Measurements from ENCODE around the gene ST3GAL5. TPM values are rescaled to one million over a fixed set of nuclear protein-coding genes. Genes with fewer than 3 reads are reported as not detected.

Gene ST3GAL5
- total and polyA plus RNA-seq, 4 donors, result 83.2 to 120 (median 108) TPM

- H3K4me1 ChIP-seq (ENCODE audit: control insufficient read depth, insufficient read depth, low read length), result peaks cover 8% of the 10 kb centered on the region
- H3K9me3 ChIP-seq (ENCODE audit: control insufficient read depth, insufficient read depth, low read length), result no peaks in the 10 kb centered on the region
- WGBS (ENCODE audit: insufficient coverage), result 90% methylated on average over 2 of the region's 10 CpGs
- H3K27me3 ChIP-seq (ENCODE audit: control insufficient read depth, insufficient read depth, low read length), result no peaks in the 10 kb centered on the region
- no peaks in the 10 kb centered on the region for H3K36me3 ChIP-seq (ENCODE audit: control insufficient read depth, insufficient read depth, low read length)
- H3K27ac ChIP-seq (ENCODE audit: low read depth, low read length), result no peak overlapping the region
- H3K4me3 ChIP-seq (ENCODE audit: low read depth, low read length), result no peak overlapping the region
- no peak for DNase-seq (ENCODE audit: low read depth in 4 of 6, low spot score in 6 of 6)
These were observed 84.9 kb downstream of the ST3GAL5 start for GRCh38 chr2:85803704-85804425.

DNA sequence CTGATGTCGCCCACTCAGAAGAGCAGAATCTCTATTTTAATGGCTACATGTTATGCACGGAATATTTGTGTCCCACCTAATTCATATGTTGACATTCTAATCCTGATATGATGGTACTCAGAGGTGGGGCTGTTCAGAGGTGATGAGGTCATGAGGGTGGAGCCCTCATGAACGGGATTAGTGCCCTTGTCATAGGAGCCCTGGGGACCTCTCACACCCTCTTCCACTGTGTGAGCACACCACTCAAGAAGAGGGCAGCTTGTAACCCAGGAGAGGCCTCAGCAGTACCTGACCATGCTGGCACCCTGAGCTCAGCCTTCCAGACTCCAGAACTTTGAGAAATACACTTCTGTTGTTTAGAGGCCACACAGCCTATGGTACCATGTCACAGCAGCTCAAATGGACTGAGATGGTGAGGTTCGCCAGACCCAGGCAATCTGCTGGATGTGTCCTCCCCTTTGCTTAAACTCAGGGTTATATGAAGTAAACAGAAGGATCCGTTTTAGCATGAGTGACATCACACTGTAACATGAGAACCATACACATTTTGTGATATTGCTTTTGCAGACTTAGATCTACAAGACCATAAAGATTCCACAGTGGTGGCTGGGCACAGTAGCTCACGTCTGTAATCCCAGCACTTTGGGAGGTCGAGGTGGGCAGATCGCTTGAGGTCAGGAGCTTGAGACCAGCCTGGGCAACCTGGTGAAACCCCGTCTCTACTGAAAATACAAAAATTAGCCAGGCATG is 86.3 kb downstream of the ST3GAL5 start:
- Histone ChIP-seq H3K27ac (ENCODE audit: low read depth, low read length) (no peak overlapping the region), H3K36me3 (ENCODE audit: control insufficient read depth, insufficient read depth, low read length) (no peaks in the 10 kb centered on the region), H3K27me3 (ENCODE audit: control insufficient read depth, insufficient read depth, low read length) (no peaks in the 10 kb centered on the region), H3K4me3 (ENCODE audit: low read depth, low read length) (no peak overlapping the region), H3K4me1 (ENCODE audit: control insufficient read depth, insufficient read depth, low read length) (peaks cover 15% of the 10 kb centered on the region), H3K9me3 (ENCODE audit: control insufficient read depth, insufficient read depth, low read length) (no peaks in the 10 kb centered on the region)
- no peak for DNase-seq (ENCODE audit: low read depth in 4 of 6, low spot score in 6 of 6)
- WGBS (ENCODE audit: insufficient coverage), result 97% methylated on average over 5 of the region's 9 CpGs

- Histone ChIP-seq H3K9me3 (ENCODE audit: control insufficient read depth, insufficient read depth, low read length) (no peaks in the 10 kb centered on the region), H3K4me1 (ENCODE audit: control insufficient read depth, insufficient read depth, low read length) (peaks cover 22% of the 10 kb centered on the region), H3K4me3 (ENCODE audit: low read depth, low read length) (no peak overlapping the region), H3K27ac (ENCODE audit: low read depth, low read length) (no peak overlapping the region), H3K36me3 (ENCODE audit: control insufficient read depth, insufficient read depth, low read length) (no peaks in the 10 kb centered on the region), H3K27me3 (ENCODE audit: control insufficient read depth, insufficient read depth, low read length) (no peaks in the 10 kb centered on the region)
- DNase-seq (ENCODE audit: low read depth in 4 of 6, low spot score in 6 of 6), result no peak
- WGBS (ENCODE audit: insufficient coverage), result 100% methylated on average over 3 of the region's 5 CpGs
These were observed 86.9 kb downstream of the ST3GAL5 start for GRCh38 chr2:85801871-85802270.

- Histone ChIP-seq H3K27ac (ENCODE audit: low read depth, low read length) (no peak overlapping the region), H3K27me3 (ENCODE audit: control insufficient read depth, insufficient read depth, low read length) (no peaks in the 10 kb centered on the region), H3K36me3 (ENCODE audit: control insufficient read depth, insufficient read depth, low read length) (no peaks in the 10 kb centered on the region), H3K4me3 (ENCODE audit: low read depth, low read length) (no peak overlapping the region), H3K9me3 (ENCODE audit: control insufficient read depth, insufficient read depth, low read length) (no peaks in the 10 kb centered on the region), H3K4me1 (ENCODE audit: control insufficient read depth, insufficient read depth, low read length) (peaks cover 35% of the 10 kb centered on the region)
- DNase-seq (ENCODE audit: low read depth in 4 of 6, low spot score in 6 of 6), result no peak
- 100% methylated on average over 1 of the region's 3 CpGs for WGBS (ENCODE audit: insufficient coverage)
These were observed 88.2 kb downstream of the ST3GAL5 start for GRCh38 chr2:85800586-85800985.

- 59% methylated on average over 9 of the region's 11 CpGs for WGBS (ENCODE audit: insufficient coverage)
- no peaks in the 10 kb centered on the region for H3K9me3 ChIP-seq (ENCODE audit: control insufficient read depth, insufficient read depth, low read length)
- H3K36me3 ChIP-seq (ENCODE audit: control insufficient read depth, insufficient read depth, low read length), result no peaks in the 10 kb centered on the region
- DNase-seq (ENCODE audit: low read depth in 4 of 6, low spot score in 6 of 6), result no peak
- H3K27me3 ChIP-seq (ENCODE audit: control insufficient read depth, insufficient read depth, low read length), result no peaks in the 10 kb centered on the region
- H3K4me3 ChIP-seq (ENCODE audit: low read depth, low read length), result no peak overlapping the region
- peaks cover 47% of the 10 kb centered on the region for H3K4me1 ChIP-seq (ENCODE audit: control insufficient read depth, insufficient read depth, low read length)
- no peak overlapping the region for H3K27ac ChIP-seq (ENCODE audit: low read depth, low read length)
These were observed 89.4 kb downstream of the ST3GAL5 start for GRCh38 chr2:85799215-85799956.

DNA sequence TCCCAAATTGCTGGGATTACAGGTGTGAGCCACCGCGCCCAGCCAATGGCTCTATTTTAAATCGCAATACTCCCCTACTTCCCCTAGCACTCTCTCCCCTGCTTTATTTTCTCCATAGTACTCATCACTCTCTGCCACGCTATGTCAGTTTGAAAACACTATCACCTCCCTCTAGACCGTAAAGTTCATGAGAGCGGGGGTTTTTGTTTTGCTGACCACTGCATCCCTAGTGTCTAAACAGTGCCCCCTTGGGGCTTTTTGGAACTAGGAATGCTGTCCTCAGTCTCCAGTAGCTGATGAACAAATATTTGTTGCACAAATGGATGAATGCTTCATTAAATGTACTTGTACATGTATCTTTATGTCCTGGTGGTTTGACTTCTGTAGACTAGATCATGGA is 90.9 kb downstream of the ST3GAL5 start:
- 94% methylated on average over 3 of the region's 6 CpGs for WGBS (ENCODE audit: insufficient coverage)
- H3K4me3 ChIP-seq (ENCODE audit: low read depth, low read length), result no peak overlapping the region
- no peaks in the 10 kb centered on the region for H3K27me3 ChIP-seq (ENCODE audit: control insufficient read depth, insufficient read depth, low read length)
- DNase-seq (ENCODE audit: low read depth in 4 of 6, low spot score in 6 of 6), result no peak
- no peaks in the 10 kb centered on the region for H3K9me3 ChIP-seq (ENCODE audit: control insufficient read depth, insufficient read depth, low read length)
- peaks cover 54% of the 10 kb centered on the region for H3K4me1 ChIP-seq (ENCODE audit: control insufficient read depth, insufficient read depth, low read length)
- no peak overlapping the region for H3K27ac ChIP-seq (ENCODE audit: low read depth, low read length)
- H3K36me3 ChIP-seq (ENCODE audit: control insufficient read depth, insufficient read depth, low read length), result no peaks in the 10 kb centered on the region

DNA sequence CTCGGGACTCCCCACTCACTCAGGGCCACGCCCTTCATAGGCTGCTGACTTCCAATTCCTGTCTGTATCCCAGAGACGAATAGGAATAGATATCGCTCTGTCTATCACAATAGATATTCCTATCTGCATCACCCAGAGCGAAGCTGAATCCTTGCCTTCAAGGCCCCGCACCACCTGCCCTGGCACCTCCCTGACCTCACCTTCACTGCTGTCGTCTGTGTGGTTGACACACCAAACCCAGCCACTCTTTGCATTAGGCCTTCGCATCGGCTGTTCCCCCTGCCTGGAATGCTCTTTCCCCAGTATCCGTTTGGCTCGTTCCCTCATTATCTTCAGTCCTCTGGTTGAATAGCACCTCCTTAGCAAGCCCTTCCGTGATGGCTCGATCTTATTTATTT is 91.5 kb downstream of the ST3GAL5 start:
- no peaks in the 10 kb centered on the region for H3K36me3 ChIP-seq (ENCODE audit: control insufficient read depth, insufficient read depth, low read length)
- no peak for DNase-seq (ENCODE audit: low read depth in 4 of 6, low spot score in 6 of 6)
- peak overlapping the region; percentile 79 for H3K27ac ChIP-seq (ENCODE audit: low read depth, low read length)
- H3K4me1 ChIP-seq (ENCODE audit: control insufficient read depth, insufficient read depth, low read length), result peaks cover 60% of the 10 kb centered on the region
- 87% methylated on average over 8 of the region's 13 CpGs for WGBS (ENCODE audit: insufficient coverage)
- H3K27me3 ChIP-seq (ENCODE audit: control insufficient read depth, insufficient read depth, low read length), result no peaks in the 10 kb centered on the region
- H3K4me3 ChIP-seq (ENCODE audit: low read depth, low read length), result no peak overlapping the region
- H3K9me3 ChIP-seq (ENCODE audit: control insufficient read depth, insufficient read depth, low read length), result no peaks in the 10 kb centered on the region

DNA sequence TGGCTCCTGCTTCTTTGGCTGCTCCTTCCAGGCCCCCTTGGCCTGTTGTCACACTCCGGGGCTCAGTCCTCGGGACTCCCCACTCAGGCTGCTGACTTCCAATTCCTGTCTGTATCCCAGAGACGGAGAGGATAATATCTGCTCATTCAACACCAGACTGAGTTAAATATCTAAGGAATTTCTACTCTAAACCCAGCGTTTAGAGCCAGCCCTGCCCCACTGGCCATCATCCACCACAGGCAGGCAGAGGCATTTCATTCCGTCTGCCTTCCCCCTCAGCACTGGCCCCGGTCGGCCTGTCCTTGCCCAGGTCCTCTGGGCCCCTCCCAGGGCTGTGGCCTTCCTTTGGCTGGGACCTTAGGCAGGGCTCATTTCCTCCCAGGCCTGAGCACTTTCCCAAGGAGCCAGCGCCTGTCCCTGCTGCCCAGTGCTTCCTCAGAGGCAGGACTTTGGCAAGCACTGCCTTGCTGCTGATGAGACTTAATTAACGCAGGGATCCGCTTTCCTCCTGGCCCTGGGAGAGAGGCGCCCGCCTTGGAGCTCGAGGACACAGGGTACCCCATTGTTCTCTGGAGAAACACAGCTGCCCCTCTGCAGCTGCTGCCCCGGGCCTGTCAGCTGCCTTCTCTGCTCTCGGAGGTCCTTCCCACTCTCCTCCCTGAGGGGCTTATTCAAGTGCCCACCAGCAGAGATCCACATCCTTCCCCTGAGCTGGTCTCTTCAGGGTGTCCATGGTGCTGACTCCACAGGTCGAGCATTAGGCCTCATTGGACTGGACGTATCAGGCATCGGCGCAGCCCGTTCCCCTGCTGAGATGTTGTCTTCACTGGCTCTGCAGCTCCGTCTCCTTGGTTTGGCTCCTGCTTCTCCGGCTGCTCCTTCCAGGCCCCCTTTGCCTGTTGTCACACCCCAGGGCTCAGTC is 92.2 kb downstream of the ST3GAL5 start:
- Histone ChIP-seq H3K4me1 (ENCODE audit: control insufficient read depth, insufficient read depth, low read length) (peaks cover 66% of the 10 kb centered on the region), H3K9me3 (ENCODE audit: control insufficient read depth, insufficient read depth, low read length) (no peaks in the 10 kb centered on the region), H3K27ac (ENCODE audit: low read depth, low read length) (peak overlapping the region; percentile 79), H3K36me3 (ENCODE audit: control insufficient read depth, insufficient read depth, low read length) (peaks cover 2% of the 10 kb centered on the region), H3K4me3 (ENCODE audit: low read depth, low read length) (no peak overlapping the region), H3K27me3 (ENCODE audit: control insufficient read depth, insufficient read depth, low read length) (no peaks in the 10 kb centered on the region)
- WGBS (ENCODE audit: insufficient coverage), result 33% methylated on average over 22 of the region's 22 CpGs
- peak in 2 of 6 donors; percentile 79 to 82 for DNase-seq (ENCODE audit: low read depth in 4 of 6, low spot score in 6 of 6)

DNA sequence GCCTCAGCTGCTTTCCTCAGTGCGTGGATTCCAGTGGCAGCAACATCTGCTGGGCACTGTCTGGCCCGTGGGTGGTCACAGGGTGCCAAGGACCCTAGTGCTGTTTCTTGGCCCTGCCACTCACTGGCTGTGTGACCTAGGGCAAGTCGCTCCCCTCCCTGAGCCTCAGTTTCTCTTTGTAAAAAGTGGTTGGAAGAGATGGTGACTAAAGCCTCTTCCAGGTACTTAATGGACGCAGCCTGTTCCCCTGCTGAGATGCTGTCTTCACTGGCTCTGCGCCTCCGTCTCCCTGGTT is 92.8 kb downstream of the ST3GAL5 start:
- Histone ChIP-seq H3K9me3 (ENCODE audit: control insufficient read depth, insufficient read depth, low read length) (no peaks in the 10 kb centered on the region), H3K27me3 (ENCODE audit: control insufficient read depth, insufficient read depth, low read length) (no peaks in the 10 kb centered on the region), H3K4me1 (ENCODE audit: control insufficient read depth, insufficient read depth, low read length) (peaks cover 72% of the 10 kb centered on the region), H3K4me3 (ENCODE audit: low read depth, low read length) (no peak overlapping the region), H3K36me3 (ENCODE audit: control insufficient read depth, insufficient read depth, low read length) (peaks cover 2% of the 10 kb centered on the region), H3K27ac (ENCODE audit: low read depth, low read length) (peak overlapping the region; percentile 79)
- DNase-seq (ENCODE audit: low read depth in 4 of 6, low spot score in 6 of 6), result no peak
- WGBS (ENCODE audit: insufficient coverage), result 52% methylated on average over 6 of the region's 6 CpGs
